Loucy (cell line): ENCODE measurements around the gene CA11.

Experiments used
- H2AFZ ChIP-seq: fragments of 200-600 bp; sonication (generic); 2 replicates; pipeline ENCODE4 v1.6.0; 2016; ENCODE audit warnings: antibody characterized with exemption, mild to moderate bottlenecking, low read length, moderate library complexity
- H3F3A ChIP-seq: fragments of 200-600 bp; 2 replicates; pipeline ENCODE4 v1.6.0; 2016; ENCODE audit warnings: antibody characterized with exemption, low read depth, mild to moderate bottlenecking
- H3K27me3 ChIP-seq: fragments of 200-600 bp; sonication (generic); 2 replicates; pipeline ENCODE4 v1.6.1; 2014; ENCODE audit warnings: low read length, mild to moderate bottlenecking; ENCODE audit not compliant: insufficient read depth, poor library complexity, severe bottlenecking
- H3K36me3 ChIP-seq: fragments of 200-600 bp; sonication (generic); 2 replicates; pipeline ENCODE4 v1.6.1; 2016; ENCODE audit warnings: low read length; ENCODE audit not compliant: insufficient read depth
- H3K4me1 ChIP-seq: fragments of 200-600 bp; sonication (generic); 2 replicates; pipeline ENCODE4 v1.5.1; 2014; ENCODE audit warnings: low read length, mild to moderate bottlenecking; ENCODE audit not compliant: insufficient read depth, poor library complexity, severe bottlenecking
- H3K4me2 ChIP-seq: fragments of 200-600 bp; sonication (generic); 2 replicates; pipeline ENCODE4 v1.6.0; 2014; ENCODE audit warnings: antibody characterized with exemption, low read length, low read depth, mild to moderate bottlenecking; ENCODE audit not compliant: poor library complexity, severe bottlenecking
- H3K4me3 ChIP-seq: fragments of 200-600 bp; sonication (generic); 2 replicates; pipeline ENCODE4 v1.5.1; 2014; ENCODE audit warnings: low read length, mild to moderate bottlenecking, mixed read lengths; ENCODE audit not compliant: poor library complexity, severe bottlenecking
- H3K79me2 ChIP-seq: fragments of 200-600 bp; sonication (generic); 2 replicates; pipeline ENCODE4 v1.6.1; 2014; ENCODE audit warnings: low read length; ENCODE audit not compliant: insufficient read depth
- H3K9ac ChIP-seq: fragments of 200-600 bp; sonication (generic); 2 replicates; pipeline ENCODE4 v1.6.0; 2014; ENCODE audit warnings: mild to moderate bottlenecking, low read depth, low read length, moderate library complexity; ENCODE audit not compliant: poor library complexity, severe bottlenecking
- H3K9me2 ChIP-seq: fragments of 200-600 bp; sonication (generic); replicated peaks from 2 replicates; pipeline ENCODE4 v1.6.1; 2016; ENCODE audit warnings: low read depth, low read length, mixed read lengths
- H3K9me3 ChIP-seq: fragments of 200-600 bp; sonication (generic); 2 replicates; pipeline ENCODE4 v1.6.1; 2014; ENCODE audit warnings: mild to moderate bottlenecking, antibody characterized with exemption, low read length, low read depth; ENCODE audit not compliant: insufficient read depth
- H4K20me1 ChIP-seq: fragments of 200-600 bp; sonication (generic); 2 replicates; pipeline ENCODE4 v1.6.0; 2014; ENCODE audit warnings: antibody characterized with exemption, low read length, mild to moderate bottlenecking; ENCODE audit not compliant: insufficient read depth, poor library complexity, severe bottlenecking
- EZH2phosphoT487 ChIP-seq: fragments of 200-600 bp; IDR thresholded peaks from 2 replicates; pipeline ENCODE4 v1.6.1; 2018; ENCODE audit warnings: antibody characterized with exemption, mild to moderate bottlenecking, moderate library complexity, borderline replicate concordance
- TF ChIP-seq, protein P1 (sequence below): fragments of 200-600 bp; sonication (generic); conservative IDR thresholded peaks from 2 replicates; pipeline ENCODE4 v1.5.1; 2014; ENCODE audit warnings: mild to moderate bottlenecking, antibody characterized with exemption, low read length

The CA11 gene

DNA sequence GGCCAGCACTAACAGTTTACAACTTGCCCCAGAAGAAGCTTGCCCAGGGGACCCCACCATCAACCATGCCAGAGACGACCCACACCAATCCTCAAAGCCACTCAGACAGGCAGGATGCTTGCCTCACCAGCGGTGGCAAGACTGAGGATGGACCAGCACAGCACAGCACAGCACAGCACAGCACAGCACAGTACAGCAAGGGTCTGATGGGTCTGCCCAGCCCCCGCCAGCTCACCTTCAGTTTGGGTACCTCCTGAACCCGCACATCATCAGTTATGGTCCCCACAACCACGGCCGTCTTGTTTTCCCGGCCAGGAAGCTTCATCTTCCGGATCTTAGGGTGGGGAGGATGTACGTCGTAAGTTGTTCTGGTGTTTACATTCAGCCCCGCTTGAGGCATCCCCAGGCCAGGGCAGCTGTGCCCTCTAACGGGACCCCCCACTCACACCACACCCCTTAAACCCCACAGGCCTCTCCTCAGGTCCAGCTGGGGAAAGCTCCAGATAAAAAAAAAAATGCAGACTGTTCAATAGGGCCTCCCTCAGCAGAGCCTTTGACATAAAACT is 29.4 kb downstream of the CA11 start:
- H3K9ac ChIP-seq: peak overlapping the region; percentile 100
- H3K79me2 ChIP-seq: peaks cover 59% of the 10 kb centered on the region
- H3K9me3 ChIP-seq: no peaks in the 10 kb centered on the region
- peaks cover 36% of the 10 kb centered on the region; the same call in 1 of the 2 replicates for H3K36me3 ChIP-seq
- TF ChIP-seq, protein P1, sequence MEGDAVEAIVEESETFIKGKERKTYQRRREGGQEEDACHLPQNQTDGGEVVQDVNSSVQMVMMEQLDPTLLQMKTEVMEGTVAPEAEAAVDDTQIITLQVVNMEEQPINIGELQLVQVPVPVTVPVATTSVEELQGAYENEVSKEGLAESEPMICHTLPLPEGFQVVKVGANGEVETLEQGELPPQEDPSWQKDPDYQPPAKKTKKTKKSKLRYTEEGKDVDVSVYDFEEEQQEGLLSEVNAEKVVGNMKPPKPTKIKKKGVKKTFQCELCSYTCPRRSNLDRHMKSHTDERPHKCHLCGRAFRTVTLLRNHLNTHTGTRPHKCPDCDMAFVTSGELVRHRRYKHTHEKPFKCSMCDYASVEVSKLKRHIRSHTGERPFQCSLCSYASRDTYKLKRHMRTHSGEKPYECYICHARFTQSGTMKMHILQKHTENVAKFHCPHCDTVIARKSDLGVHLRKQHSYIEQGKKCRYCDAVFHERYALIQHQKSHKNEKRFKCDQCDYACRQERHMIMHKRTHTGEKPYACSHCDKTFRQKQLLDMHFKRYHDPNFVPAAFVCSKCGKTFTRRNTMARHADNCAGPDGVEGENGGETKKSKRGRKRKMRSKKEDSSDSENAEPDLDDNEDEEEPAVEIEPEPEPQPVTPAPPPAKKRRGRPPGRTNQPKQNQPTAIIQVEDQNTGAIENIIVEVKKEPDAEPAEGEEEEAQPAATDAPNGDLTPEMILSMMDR: no peak
- TF ChIP-seq EZH2phosphoT487: no peak
- no peaks in the 10 kb centered on the region for H3F3A ChIP-seq
- no peaks in the 10 kb centered on the region for H3K9me2 ChIP-seq
- H3K27me3 ChIP-seq: peaks cover 8% of the 10 kb centered on the region
- peaks cover 27% of the 10 kb centered on the region for H3K4me1 ChIP-seq
- no peak overlapping the region for H2AFZ ChIP-seq
- peak overlapping the region; percentile 98 for H3K4me2 ChIP-seq
- peaks cover 44% of the 10 kb centered on the region for H4K20me1 ChIP-seq
- H3K4me3 ChIP-seq: peak overlapping the region; percentile 100

DNA sequence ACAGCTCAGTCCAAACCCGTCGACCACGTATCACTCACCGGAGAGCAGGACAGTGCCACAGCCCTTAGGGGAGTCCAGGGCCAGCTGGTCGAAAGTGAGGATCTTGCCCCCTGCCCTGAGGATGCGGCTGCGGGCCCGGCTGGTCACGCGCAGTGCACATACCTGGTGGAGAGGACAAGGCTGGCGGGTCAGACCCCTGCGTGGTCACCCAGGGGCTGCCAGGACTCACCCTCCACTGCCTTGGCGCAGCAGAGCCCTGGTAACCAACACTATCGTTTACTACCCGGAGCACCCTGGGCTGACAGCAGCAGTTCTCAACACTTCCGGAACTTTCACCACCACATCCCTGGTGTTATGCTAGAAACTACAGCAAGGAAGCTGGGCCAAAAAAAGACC is 29.9 kb downstream of the CA11 start:
- TF ChIP-seq, protein P1: no peak
- TF ChIP-seq EZH2phosphoT487: no peak
- H3K4me3 ChIP-seq: peak overlapping the region; percentile 100
- no peaks in the 10 kb centered on the region for H3F3A ChIP-seq
- no peak overlapping the region for H2AFZ ChIP-seq
- H3K9ac ChIP-seq: peak overlapping the region; percentile 100
- H3K36me3 ChIP-seq: peaks cover 36% of the 10 kb centered on the region; the same call in 1 of the 2 replicates
- H3K9me3 ChIP-seq: no peaks in the 10 kb centered on the region
- peaks cover 27% of the 10 kb centered on the region for H3K4me1 ChIP-seq
- peaks cover 8% of the 10 kb centered on the region for H3K27me3 ChIP-seq
- peaks cover 44% of the 10 kb centered on the region for H4K20me1 ChIP-seq
- H3K4me2 ChIP-seq: peak overlapping the region; percentile 98
- no peaks in the 10 kb centered on the region for H3K9me2 ChIP-seq
- H3K79me2 ChIP-seq: peaks cover 54% of the 10 kb centered on the region

DNA sequence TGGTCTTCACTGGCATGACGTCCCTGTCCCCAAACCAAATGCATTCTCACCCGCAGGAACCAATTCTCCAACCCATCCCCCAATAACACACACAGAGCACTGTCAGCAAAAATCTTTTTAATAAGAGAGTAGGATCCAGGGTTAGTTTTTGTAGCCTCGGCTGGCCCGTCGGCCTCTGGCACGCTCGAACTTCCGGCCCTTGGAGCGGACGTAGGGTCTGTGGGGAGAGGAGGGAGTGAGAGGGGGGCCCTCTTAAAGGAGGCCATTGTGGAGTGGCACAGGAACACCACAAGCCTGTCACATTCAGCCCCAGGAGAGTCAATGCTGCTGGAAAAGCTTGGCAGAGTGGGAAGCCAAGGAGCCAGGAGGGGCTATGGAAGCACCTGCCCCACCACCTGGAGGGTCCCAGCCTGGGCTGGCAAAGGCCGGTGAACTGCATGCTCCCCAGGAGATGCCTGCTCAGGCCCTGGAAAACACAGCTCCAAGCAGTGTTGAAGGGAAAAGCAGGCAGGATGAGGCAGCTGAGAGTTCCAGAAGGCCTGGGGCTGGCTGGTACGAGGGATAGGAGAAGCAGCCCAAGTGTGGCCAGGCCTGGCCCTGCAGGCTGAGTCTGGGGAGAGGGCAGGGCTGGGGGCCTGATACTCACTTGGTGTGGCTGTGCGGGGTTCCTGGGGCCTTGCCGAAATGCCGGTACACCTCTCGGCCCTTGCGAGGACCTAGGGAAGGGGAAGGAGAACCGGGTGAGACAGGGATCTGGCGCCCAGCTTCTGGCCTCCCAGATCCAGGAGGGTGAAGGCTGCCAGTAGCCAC is 30.6 kb downstream of the CA11 start:
- Histone ChIP-seq H3K9ac (no peak overlapping the region), H3K9me3 (no peaks in the 10 kb centered on the region), H4K20me1 (peaks cover 44% of the 10 kb centered on the region), H3K4me2 (peak overlapping the region; percentile 98), H3F3A (no peaks in the 10 kb centered on the region), H3K36me3 (peaks cover 36% of the 10 kb centered on the region; the same call in 1 of the 2 replicates), H3K9me2 (no peaks in the 10 kb centered on the region), H2AFZ (no peak overlapping the region), H3K27me3 (peaks cover 8% of the 10 kb centered on the region), H3K4me3 (peak overlapping the region; percentile 100), H3K79me2 (peaks cover 52% of the 10 kb centered on the region), H3K4me1 (peaks cover 27% of the 10 kb centered on the region)
- TF ChIP-seq, protein P1: no peak
- no peak for TF ChIP-seq EZH2phosphoT487
